Lung (tissue), 12 donors: ENCODE data around the gene ATN1. TPM values are rescaled to one million over a fixed set of nuclear protein-coding genes. Genes with fewer than 3 reads are reported as not detected.
A peak's percentile ranks its signal among the peaks of the same experiment; 100 is the strongest.

Experiments
- ATAC-seq: fragments of 200-7000 bp; cut with Tn5 transposase; one replicate; pipeline ENCODE4 v1.9.1; 2020; ENCODE audit warnings: moderate number of reproducible peaks; ENCODE audit not compliant: insufficient read depth, low FRiP score
- DNase-seq, 3 donors: peaks; one replicate each; pipeline ENCODE4 v3.0.0-alpha.2; 2013 to 2017
- H3K27ac ChIP-seq, 2 donors: one replicate each; pipeline ENCODE4 v1.5.1; 2013; ENCODE audit warnings: mild to moderate bottlenecking in 2 of 2, moderate library complexity in 2 of 2, control low read depth in 1 of 2, inconsistent platforms in 1 of 2, low read depth in 1 of 2, low read length in 1 of 2
- H3K27me3 ChIP-seq, 3 donors: one replicate each; pipeline ENCODE4 v1.5.1; 2013; ENCODE audit warnings: low read length in 2 of 3; ENCODE audit not compliant: control insufficient read depth in 3 of 3, insufficient read depth in 3 of 3
- H3K36me3 ChIP-seq, 4 donors: one replicate each; pipeline ENCODE4 v1.5.1; 2013; ENCODE audit warnings: low read length in 4 of 4, mild to moderate bottlenecking in 1 of 4, moderate library complexity in 1 of 4; ENCODE audit not compliant: control insufficient read depth in 4 of 4, insufficient read depth in 4 of 4
- H3K4me1 ChIP-seq, 5 donors: one replicate each; pipeline ENCODE4 v1.5.1; 2013; ENCODE audit warnings: low read length in 5 of 5, mild to moderate bottlenecking in 2 of 5, moderate library complexity in 1 of 5; ENCODE audit not compliant: control insufficient read depth in 5 of 5, insufficient read depth in 5 of 5
- H3K4me3 ChIP-seq: one replicate; pipeline ENCODE4 v1.5.1; 2013; ENCODE audit warnings: mild to moderate bottlenecking, control low read depth, moderate library complexity
- H3K9ac ChIP-seq, 2 donors: one replicate each; pipeline ENCODE4 v1.5.1; 2013; ENCODE audit warnings: low read length in 2 of 2, control low read depth in 1 of 2; ENCODE audit not compliant: insufficient read depth in 1 of 2
- H3K9me3 ChIP-seq, 4 donors: one replicate each; pipeline ENCODE4 v1.5.1; 2013; ENCODE audit warnings: low read length in 3 of 4, mild to moderate bottlenecking in 1 of 4, moderate library complexity in 1 of 4; ENCODE audit not compliant: control insufficient read depth in 4 of 4, insufficient read depth in 3 of 4
- WGBS, 2 donors: extraction: QIAGEN DNeasy Blood & Tissue Kit; methylation state at CpG; one replicate each; pipeline ENCODE4 v1.1.7; 2013; 5-methylcytosine and 5-hydroxymethylcytosine counted together
- polyA plus RNA-seq, 2 donors: library from polyadenylated mRNA; stranded (reverse); fragments of 200-250 nt; gene quantifications; one replicate each; pipeline ENCODE4 v1.2.1, GENCODE V29; 2013
- total RNA-seq, 2 donors: library from RNA; depleted of rRNA in 1 of 2; stranded (reverse); fragments of >200 nt in 1 of 2; gene quantifications; one replicate each; pipeline ENCODE4 v1.2.1, GENCODE V29; 2014 to 2021
- TF ChIP-seq, protein P1 (sequence below): IDR thresholded peaks from 2 replicates; pipeline ENCODE4 v1.5.1; 2012; ENCODE audit warnings: mild to moderate bottlenecking; ENCODE audit errors: control extremely low read depth, extremely low read depth
- donor health status: control.
- donor health status: control.
- donor health status: Bipolar disorder and iron deficiency.
- donor health status: healthy.
- donor health status: DM: yes; HTN: yes; CAD: no.

ATN1 gene
- total and polyA plus RNA-seq, 4 donors, result 63.5 to 113 (median 79.8) TPM

- DNase-seq (peak in 1 of 3 donors; percentile 69), ATAC-seq (no peak)
- H3K4me3 ChIP-seq, result no peak overlapping the region
- H3K36me3 ChIP-seq, result peaks cover 0 to 6% (median 2%) of the 10 kb centered on the region in 4 donors
- no peaks in the 10 kb centered on the region for H3K9me3 ChIP-seq
- peak overlapping the region in 1 of 2 donors; percentile 85 for H3K9ac ChIP-seq
- H3K27ac ChIP-seq, result peak overlapping the region; percentile 85 to 89
- H3K4me1 ChIP-seq, result peaks cover 12 to 48% (median 24%) of the 10 kb centered on the region in 5 donors
- WGBS, 2 donors, result 26 to 41% methylated on average over 1 of the region's 1 CpG
- H3K27me3 ChIP-seq, result no peaks in the 10 kb centered on the region
- TF ChIP-seq, protein P1, sequence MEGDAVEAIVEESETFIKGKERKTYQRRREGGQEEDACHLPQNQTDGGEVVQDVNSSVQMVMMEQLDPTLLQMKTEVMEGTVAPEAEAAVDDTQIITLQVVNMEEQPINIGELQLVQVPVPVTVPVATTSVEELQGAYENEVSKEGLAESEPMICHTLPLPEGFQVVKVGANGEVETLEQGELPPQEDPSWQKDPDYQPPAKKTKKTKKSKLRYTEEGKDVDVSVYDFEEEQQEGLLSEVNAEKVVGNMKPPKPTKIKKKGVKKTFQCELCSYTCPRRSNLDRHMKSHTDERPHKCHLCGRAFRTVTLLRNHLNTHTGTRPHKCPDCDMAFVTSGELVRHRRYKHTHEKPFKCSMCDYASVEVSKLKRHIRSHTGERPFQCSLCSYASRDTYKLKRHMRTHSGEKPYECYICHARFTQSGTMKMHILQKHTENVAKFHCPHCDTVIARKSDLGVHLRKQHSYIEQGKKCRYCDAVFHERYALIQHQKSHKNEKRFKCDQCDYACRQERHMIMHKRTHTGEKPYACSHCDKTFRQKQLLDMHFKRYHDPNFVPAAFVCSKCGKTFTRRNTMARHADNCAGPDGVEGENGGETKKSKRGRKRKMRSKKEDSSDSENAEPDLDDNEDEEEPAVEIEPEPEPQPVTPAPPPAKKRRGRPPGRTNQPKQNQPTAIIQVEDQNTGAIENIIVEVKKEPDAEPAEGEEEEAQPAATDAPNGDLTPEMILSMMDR, result no peak
Measured at GRCh38 chr12:6925239-6925539, 2.6 kb upstream of the ATN1 start.

DNA sequence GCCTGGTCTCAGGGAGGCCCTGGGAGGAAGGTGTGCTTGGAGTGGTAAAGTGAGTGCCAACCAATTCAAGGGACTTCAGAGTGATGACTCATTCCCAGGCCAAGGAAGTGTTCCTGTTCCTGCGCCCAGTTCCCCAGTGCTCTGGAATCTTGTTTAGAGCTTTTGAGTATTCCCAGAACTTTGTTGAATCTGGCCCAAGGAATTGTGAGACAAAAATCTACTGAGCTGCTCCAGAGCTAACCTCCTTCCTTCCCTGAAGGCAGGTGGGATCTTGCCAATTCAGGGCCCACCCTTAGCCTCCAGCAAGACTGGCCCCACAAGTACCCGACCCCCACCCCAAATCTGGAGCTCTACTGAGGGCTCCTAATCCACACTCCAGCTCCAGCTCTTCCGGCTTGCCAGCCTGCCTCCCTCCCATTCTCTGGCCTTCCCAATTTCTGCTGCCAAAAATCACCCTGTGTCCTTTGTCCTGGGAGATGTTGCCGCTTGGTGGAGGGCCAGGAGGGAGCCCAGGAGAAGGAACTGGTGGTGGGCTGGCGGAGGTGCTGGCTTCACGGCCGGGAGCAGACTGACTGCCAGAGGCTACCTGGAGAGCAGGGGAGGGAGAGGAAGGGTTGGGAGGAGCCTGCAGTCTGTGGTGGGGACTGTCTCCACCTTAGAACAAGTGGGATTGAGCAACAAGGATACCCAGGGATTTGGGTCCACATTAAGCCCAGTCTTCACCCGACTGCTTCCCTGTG, 2.0 kb upstream of the ATN1 start:
- DNase-seq, result peak; percentile 83 to 94 (median 93)
- Histone ChIP-seq H3K4me3 (peak overlapping the region; percentile 31), H3K4me1 (peaks cover 12 to 50% (median 25%) of the 10 kb centered on the region in 5 donors), H3K27me3 (no peaks in the 10 kb centered on the region), H3K9ac (peak overlapping the region; percentile 59 to 85), H3K27ac (peak overlapping the region; percentile 85 to 89), H3K36me3 (peaks cover 0 to 6% (median 2%) of the 10 kb centered on the region in 4 donors), H3K9me3 (no peaks in the 10 kb centered on the region)
- 23 to 51% methylated on average over 8 of the region's 8 CpGs for WGBS, 2 donors
- TF ChIP-seq, protein P1, result no peak
- peak; percentile 60 for ATAC-seq

- Histone ChIP-seq H3K9me3 (no peaks in the 10 kb centered on the region), H3K27ac (peak overlapping the region; percentile 84 to 89), H3K27me3 (no peaks in the 10 kb centered on the region), H3K4me1 (peaks cover 12 to 50% (median 28%) of the 10 kb centered on the region in 5 donors), H3K9ac (peak overlapping the region; percentile 78 to 89), H3K4me3 (peak overlapping the region; percentile 68), H3K36me3 (peaks cover 0 to 6% (median 0%) of the 10 kb centered on the region in 4 donors)
- WGBS, 2 donors, result 1 to 2% methylated on average over 23 to 78 of the region's 79 CpGs
- DNase-seq (peak in 1 of 3 donors; percentile 39), ATAC-seq (no peak)
- TF ChIP-seq, protein P1, result no peak
Measured at GRCh38 chr12:6928022-6928702, 403 bp downstream of the ATN1 start.
